Measurements from ENCODE around the gene NPW.

DNA sequence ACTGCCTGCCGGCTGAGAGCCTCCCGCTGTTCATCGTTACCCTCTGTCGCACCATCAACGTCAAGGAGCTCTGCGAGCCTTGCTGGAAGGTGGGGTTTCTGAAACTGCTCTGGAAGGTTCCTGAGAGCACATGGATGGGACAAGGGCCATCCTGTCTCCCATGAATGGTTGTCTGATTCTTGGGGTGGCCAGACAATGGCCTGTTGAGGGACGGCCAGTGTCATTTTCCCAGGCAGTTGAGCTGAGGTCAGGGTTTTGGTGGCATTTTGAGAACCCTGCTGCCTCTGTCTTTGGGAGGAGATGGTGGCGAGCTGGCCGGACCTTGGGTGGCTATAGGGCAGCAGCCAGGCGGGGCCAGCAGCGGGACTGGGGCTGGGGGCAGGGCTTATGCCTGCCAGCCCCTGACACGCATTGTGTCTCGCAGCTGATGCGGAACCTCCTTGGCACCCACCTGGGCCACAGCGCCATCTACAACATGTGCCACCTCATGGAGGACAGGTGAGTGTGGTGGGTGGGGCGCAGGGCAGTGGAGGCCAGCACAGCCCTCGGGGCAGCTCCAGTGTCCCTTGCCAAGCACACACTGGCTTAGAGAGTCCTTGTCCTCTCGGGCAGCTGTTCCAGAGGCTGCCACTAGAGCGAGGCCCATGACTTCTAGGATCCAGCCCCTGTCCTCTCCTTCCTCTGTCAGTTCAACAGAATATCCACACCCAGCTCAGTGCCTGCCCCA is 37.3 kb downstream of the NPW start:
- TF ChIP-seq, protein P1, sequence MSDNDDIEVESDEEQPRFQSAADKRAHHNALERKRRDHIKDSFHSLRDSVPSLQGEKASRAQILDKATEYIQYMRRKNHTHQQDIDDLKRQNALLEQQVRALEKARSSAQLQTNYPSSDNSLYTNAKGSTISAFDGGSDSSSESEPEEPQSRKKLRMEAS (IDR thresholded peaks at IDR 0.05): peak; percentile 97
- TF ChIP-seq, protein P2, sequence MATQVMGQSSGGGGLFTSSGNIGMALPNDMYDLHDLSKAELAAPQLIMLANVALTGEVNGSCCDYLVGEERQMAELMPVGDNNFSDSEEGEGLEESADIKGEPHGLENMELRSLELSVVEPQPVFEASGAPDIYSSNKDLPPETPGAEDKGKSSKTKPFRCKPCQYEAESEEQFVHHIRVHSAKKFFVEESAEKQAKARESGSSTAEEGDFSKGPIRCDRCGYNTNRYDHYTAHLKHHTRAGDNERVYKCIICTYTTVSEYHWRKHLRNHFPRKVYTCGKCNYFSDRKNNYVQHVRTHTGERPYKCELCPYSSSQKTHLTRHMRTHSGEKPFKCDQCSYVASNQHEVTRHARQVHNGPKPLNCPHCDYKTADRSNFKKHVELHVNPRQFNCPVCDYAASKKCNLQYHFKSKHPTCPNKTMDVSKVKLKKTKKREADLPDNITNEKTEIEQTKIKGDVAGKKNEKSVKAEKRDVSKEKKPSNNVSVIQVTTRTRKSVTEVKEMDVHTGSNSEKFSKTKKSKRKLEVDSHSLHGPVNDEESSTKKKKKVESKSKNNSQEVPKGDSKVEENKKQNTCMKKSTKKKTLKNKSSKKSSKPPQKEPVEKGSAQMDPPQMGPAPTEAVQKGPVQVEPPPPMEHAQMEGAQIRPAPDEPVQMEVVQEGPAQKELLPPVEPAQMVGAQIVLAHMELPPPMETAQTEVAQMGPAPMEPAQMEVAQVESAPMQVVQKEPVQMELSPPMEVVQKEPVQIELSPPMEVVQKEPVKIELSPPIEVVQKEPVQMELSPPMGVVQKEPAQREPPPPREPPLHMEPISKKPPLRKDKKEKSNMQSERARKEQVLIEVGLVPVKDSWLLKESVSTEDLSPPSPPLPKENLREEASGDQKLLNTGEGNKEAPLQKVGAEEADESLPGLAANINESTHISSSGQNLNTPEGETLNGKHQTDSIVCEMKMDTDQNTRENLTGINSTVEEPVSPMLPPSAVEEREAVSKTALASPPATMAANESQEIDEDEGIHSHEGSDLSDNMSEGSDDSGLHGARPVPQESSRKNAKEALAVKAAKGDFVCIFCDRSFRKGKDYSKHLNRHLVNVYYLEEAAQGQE (IDR thresholded peaks at IDR 0.05; ENCODE audit: low read depth): no peak
- TF ChIP-seq EP300 (IDR thresholded peaks at IDR 0.05; ENCODE audit: borderline replicate concordance): peak; percentile 53; the same call in 1 of the 2 replicates
- peak; percentile 86 for TF ChIP-seq TCF12 (IDR thresholded peaks at IDR 0.05; ENCODE audit: low read depth)
- TF ChIP-seq EGR1 (IDR thresholded peaks at IDR 0.05): no peak
- no peak; the same call in 1 of the 2 replicates for TF ChIP-seq RAD21 (IDR thresholded peaks at IDR 0.05; ENCODE audit: low read depth)
- TF ChIP-seq NFIC (IDR thresholded peaks at IDR 0.05): peak; percentile 85
- TF ChIP-seq YY1 (IDR thresholded peaks at IDR 0.05; ENCODE audit: low read depth): peak; percentile 70; the same call in 1 of the 2 replicates
